Right lobe of liver (tissue), 6 donors: Measurements from ENCODE around the gene TTC28. TPM values are rescaled to one million over a fixed set of nuclear protein-coding genes. Genes with fewer than 3 reads are reported as not detected.
A peak's percentile ranks its signal among the peaks of the same experiment; 100 is the strongest.
"Not testable (repeated sequence)": the region's sequence is repeated elsewhere in the genome, so short reads cannot be mapped to it uniquely, and the experiment has no call there.

ENCODE experiments used
- ATAC-seq, 4 donors: fragments of 200-7000 bp; cut with Tn5 transposase; one replicate each; pipeline ENCODE4 v1.9.1; 2020; ENCODE audit warnings: mild to moderate bottlenecking in 4 of 4, moderate library complexity in 4 of 4
- DNase-seq, 3 donors: peaks; one replicate each; pipeline ENCODE4 v3.0.0-alpha.2; 2020
- H3K27ac ChIP-seq, 3 donors: fragments of 200-600 bp; one replicate each; pipeline ENCODE4 v1.8.0; 2022
- H3K27me3 ChIP-seq, 2 donors: fragments of 200-600 bp; one replicate each; pipeline ENCODE4 v1.8.0; 2022
- H3K36me3 ChIP-seq, 4 donors: fragments of 200-600 bp; sonication (generic) in 1 of 4; one replicate each; pipeline versions ENCODE4 v1.5.1 to v1.8.0; 2017 to 2022; ENCODE audit warnings: control low read depth in 1 of 4
- H3K4me1 ChIP-seq, 4 donors: fragments of 200-600 bp; sonication (generic) in 1 of 4; one replicate each; pipeline versions ENCODE4 v1.5.1 to v1.8.0; 2017 to 2022; ENCODE audit warnings: control low read depth in 1 of 4
- H3K4me3 ChIP-seq, 3 donors: fragments of 200-600 bp; one replicate each; pipeline ENCODE4 v1.8.0; 2022
- H3K9me3 ChIP-seq, 4 donors: fragments of 200-600 bp; sonication (generic) in 1 of 4; one replicate each; pipeline versions ENCODE4 v1.5.1 to v1.8.0; 2017 to 2022; ENCODE audit warnings: control low read depth in 1 of 4
- CTCF ChIP-seq, 4 donors: fragments of 200-600 bp in 3 of 4; fragments of 450-650 bp in 1 of 4; IDR thresholded peaks; one replicate each; pipeline versions ENCODE4 v1.5.1 to v1.8.0; 2016 to 2022; ENCODE audit warnings: antibody characterized with exemption in 4 of 4, mild to moderate bottlenecking in 2 of 4
- POLR2A ChIP-seq: fragments of 450-650 bp; IDR thresholded peaks from one replicate; pipeline ENCODE4 v1.6.1; 2017; ENCODE audit warnings: antibody characterized with exemption, mild to moderate bottlenecking
- WGBS: methylation state at CpG from one replicate; pipeline ENCODE4 v1.1.6; 2018; ENCODE audit warnings: low coverage, low lambda C conversion rate; ENCODE audit not compliant: insufficient coverage; ENCODE audit errors: missing lambda C conversion rate; 5-methylcytosine and 5-hydroxymethylcytosine counted together
- intact Hi-C, 2 donors: fragments of 100-400 bp; cut with DNase I; formaldehyde crosslinking; loops; one replicate each; pipeline versions ENCODE4 v1.11.2 to v1.14.1; 2022
- long read RNA-seq: library from polyadenylated mRNA; unstranded; transcript quantifications from one replicate; pipeline ENCODE4 v2.0.0, GENCODE V29; 2019
- total RNA-seq, 6 experiments: library from RNA; depleted of rRNA in 2 of 6; stranded (reverse); fragments of >200 nt in 2 of 6; fragmentation: NEBNext Ultra II Directional in 3 of 6; extraction: Animal tissue kit (Norgen Biotek cat#: 25700) in 3 of 6; gene quantifications; one replicate each; pipeline versions ENCODE4 v1.1.0 to v1.2.4, GENCODE V29; 2016 to 2023
- donor health status: DM: no; HTN: yes; CAD: no.
- donor health status: DM: no; HTN: no; CAD: no.
- donor health status: DM: no; HTN: no; CAD: no.
- donor health status: DM: no; HTN: yes; CAD: no.
- donor health status: DM: no; HTN: yes; CAD: no.

Gene TTC28
- total RNA-seq: 10 to 100 TPM in 5 of 6 experiments, 1 to 10 TPM in 1; 9.4 to 38.3 (median 15.0) TPM
- long read RNA-seq, partial matches to known transcripts: 0 of 1 reads
- long read RNA-seq, other reads (novel, unspliced or antisense): 1 of 1 reads

- DNase-seq (peak; percentile 80 to 84 (median 83)), ATAC-seq (peak; percentile 40 to 59 (median 44))
- H3K4me1 ChIP-seq, H3K36me3 ChIP-seq, H3K27me3 ChIP-seq, H3K9me3 ChIP-seq, H3K27ac ChIP-seq, intact Hi-C loops: not testable (repeated sequence)
- TF ChIP-seq POLR2A: peak; percentile 33
- 1% methylated on average over 41 of the region's 101 CpGs for WGBS
- peak within 1 kb of the TSS; percentile 62 to 68 (median 64) for H3K4me3 ChIP-seq
Observed at GRCh38 chr22:28679611-28680287, at the start of gene TTC28. TTC28 (minus strand) TSS chr22:28679840; CDS start chr22:28679723, 117 bp downstream.

- no peaks in the 10 kb centered on the region for H3K36me3 ChIP-seq
- TF ChIP-seq CTCF (IDR thresholded peaks at IDR 0.05) (no peak), POLR2A (no peak)
- no peaks in the 10 kb centered on the region for H3K27me3 ChIP-seq
- H3K9me3 ChIP-seq: no peaks in the 10 kb centered on the region
- no peak overlapping the region for H3K27ac ChIP-seq
- no peak overlapping the region for H3K4me3 ChIP-seq
- H3K4me1 ChIP-seq: no peaks in the 10 kb centered on the region
- WGBS: 95% methylated on average over 10 of the region's 10 CpGs
- no peak for DNase-seq
- ATAC-seq: no peak
- intact Hi-C loops: no loop called here
Observed at GRCh38 chr22:28728621-28729313, 49.1 kb upstream of the TTC28 start.

- Histone ChIP-seq H3K4me1 (no peaks in the 10 kb centered on the region), H3K9me3 (no peaks in the 10 kb centered on the region), H3K27ac (no peak overlapping the region), H3K27me3 (no peaks in the 10 kb centered on the region), H3K36me3 (no peaks in the 10 kb centered on the region), H3K4me3 (no peak overlapping the region)
- DNase-seq: no peak
- WGBS: 94% methylated on average over 1 of the region's 1 CpG
- TF ChIP-seq POLR2A: no peak
- TF ChIP-seq CTCF (IDR thresholded peaks at IDR 0.05): no peak
- intact Hi-C loops: no loop called here
- no peak for ATAC-seq
Observed at GRCh38 chr22:28728002-28728401, 48.4 kb upstream of the TTC28 start.

GRCh38 chr22:28718044-28718443 lies 38.4 kb upstream of the TTC28 start:
- H3K27ac ChIP-seq: no peak overlapping the region
- H3K4me1 ChIP-seq: no peaks in the 10 kb centered on the region
- intact Hi-C loops: no loop called here
- H3K4me3 ChIP-seq: no peak overlapping the region
- TF ChIP-seq POLR2A: no peak
- no peak for TF ChIP-seq CTCF (IDR thresholded peaks at IDR 0.05)
- ATAC-seq: no peak
- WGBS: 92% methylated on average over 3 of the region's 3 CpGs
- no peak for DNase-seq
- H3K27me3 ChIP-seq: no peaks in the 10 kb centered on the region
- no peaks in the 10 kb centered on the region for H3K9me3 ChIP-seq
- no peaks in the 10 kb centered on the region for H3K36me3 ChIP-seq

- Histone ChIP-seq H3K27me3 (no peaks in the 10 kb centered on the region), H3K36me3 (no peaks in the 10 kb centered on the region), H3K4me1 (peaks cover 0 to 7% (median 0%) of the 10 kb centered on the region in 4 donors), H3K27ac (no peak overlapping the region), H3K4me3 (no peak overlapping the region), H3K9me3 (no peaks in the 10 kb centered on the region)
- intact Hi-C loops: no loop called here
- DNase-seq: no peak
- no peak for ATAC-seq
- TF ChIP-seq POLR2A (no peak), CTCF (IDR thresholded peaks at IDR 0.05) (no peak)
- WGBS: 93% methylated on average over 3 of the region's 3 CpGs
Observed at GRCh38 chr22:28716686-28717085, 37.0 kb upstream of the TTC28 start.
